Transverse colon (tissue), 4 donors: ENCODE measurements around the gene ICAM1. TPM values are rescaled to one million over a fixed set of nuclear protein-coding genes. Genes with fewer than 3 reads are reported as not detected.

Experiments used
- DNase-seq: peaks from one replicate; pipeline ENCODE4 v3.0.0-alpha.2; 2019
- H3K27ac ChIP-seq, 4 donors: fragments of 200-600 bp; sonication (generic); 2 replicates each; pipeline ENCODE4 v1.5.1; 2016 to 2018; ENCODE audit warnings: inconsistent platforms in 4 of 4
- H3K27me3 ChIP-seq: fragments of 200-600 bp; sonication (generic); 2 replicates; pipeline ENCODE4 v1.5.1; 2017; ENCODE audit warnings: inconsistent platforms
- H3K36me3 ChIP-seq, 4 donors: fragments of 200-600 bp; sonication (generic); 2 replicates each; pipeline ENCODE4 v1.5.1; 2017 to 2019; ENCODE audit warnings: inconsistent platforms in 4 of 4
- H3K4me1 ChIP-seq, 4 donors: fragments of 200-600 bp; sonication (generic); 2 replicates each; pipeline ENCODE4 v1.5.1; 2017 to 2020; ENCODE audit warnings: inconsistent platforms in 4 of 4
- H3K4me3 ChIP-seq, 4 donors: fragments of 200-600 bp; sonication (generic); 1 replicate in 1 of 4; 2 replicates in 3 of 4; pipeline versions ENCODE4 v1.5.1 to v1.6.1; 2017 to 2019; ENCODE audit warnings: inconsistent platforms in 4 of 4
- H3K9me3 ChIP-seq, 2 donors: fragments of 200-600 bp; sonication (generic); 2 replicates each; pipeline ENCODE4 v1.5.1; 2017 to 2019; ENCODE audit warnings: inconsistent platforms in 2 of 2
- EP300 ChIP-seq: sonication (generic); formaldehyde crosslinking; IDR thresholded peaks from one replicate; pipeline ENCODE4 v1.6.1; 2017; ENCODE audit warnings: antibody characterized with exemption, low read depth
- POLR2A ChIP-seq: fragments of 450-650 bp; IDR thresholded peaks from one replicate; pipeline ENCODE4 v1.6.1; 2016; ENCODE audit warnings: antibody characterized with exemption, mild to moderate bottlenecking, moderate library complexity
- POLR2AphosphoS5 ChIP-seq, 3 donors: sonication (generic); formaldehyde crosslinking; IDR thresholded peaks; one replicate each; pipeline ENCODE4 v1.6.1; 2016; ENCODE audit warnings: antibody characterized with exemption in 3 of 3
- WGBS, 2 donors: methylation state at CpG; one replicate each; pipeline ENCODE4 v1.1.5; 2018; ENCODE audit warnings: low coverage in 1 of 2; 5-methylcytosine and 5-hydroxymethylcytosine counted together
- in situ Hi-C, 4 donors: fragments of 200-750 bp; cut with MboI; loops; one replicate each; pipeline versions ENCODE4 v1.15.0 to v1.15.1; 2017; ENCODE audit warnings: low sequenced_read_pairs in 3 of 4, low pct_ligation_motif_present in 1 of 4, low pct_unique_long_range_greater_than_20kb in 1 of 4
- intact Hi-C: fragments of 100-400 bp; cut with DNase I; formaldehyde crosslinking; loops from one replicate; pipeline ENCODE4 v1.15.1; 2023; ENCODE audit warnings: low total_unique reads
- total RNA-seq, 4 donors: library from RNA; depleted of rRNA; stranded (reverse); fragments of >200 nt; gene quantifications; one replicate each; pipeline ENCODE4 v1.1.0, GENCODE V29; 2016
- TF ChIP-seq, protein P1 (sequence below), 5 experiments: fragments of 200-600 bp in 3 of 5; fragments of 450-650 bp in 2 of 5; sonication (generic) in 3 of 5; IDR thresholded peaks; 1 replicate in 2 of 5; 2 replicates in 3 of 5; pipeline ENCODE4 v1.5.1; 2016 to 2017; ENCODE audit warnings: antibody characterized with exemption in 5 of 5, inconsistent platforms in 3 of 5, mild to moderate bottlenecking in 2 of 5, moderate library complexity in 1 of 5

ICAM1 gene
- total RNA-seq, 4 donors from 2014 or later, result 6.4 to 26.6 (median 7.7) TPM

DNA sequence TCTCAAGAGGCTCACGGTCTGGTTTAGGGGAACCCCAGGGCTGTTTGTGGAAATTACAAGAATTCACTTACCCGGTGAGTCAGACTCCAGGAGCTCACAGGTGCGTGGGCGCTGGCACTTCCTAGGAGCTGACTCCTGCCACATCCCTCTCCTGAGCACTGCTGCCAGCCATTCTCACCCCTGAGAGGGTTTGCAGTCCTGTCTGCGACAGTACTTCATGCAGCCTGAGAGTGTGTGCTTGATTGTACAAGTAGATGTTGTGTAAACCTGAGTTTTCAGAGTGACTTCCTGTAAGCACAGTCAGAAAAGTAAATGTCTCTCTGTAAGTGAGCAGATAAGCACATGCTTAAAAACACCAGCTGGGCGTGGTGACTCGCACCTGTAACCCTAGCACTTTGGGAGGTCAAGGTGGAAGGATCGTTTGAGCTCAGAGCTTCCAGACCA, 10.8 kb upstream of the ICAM1 start:
- H3K36me3 ChIP-seq, result peaks cover 0 to 25% (median 6%) of the 10 kb centered on the region in 4 donors
- H3K4me1 ChIP-seq, result peaks cover 0 to 5% (median 0%) of the 10 kb centered on the region in 4 donors
- H3K4me3 ChIP-seq, result no peak overlapping the region
- H3K27ac ChIP-seq, result no peak overlapping the region
- H3K9me3 ChIP-seq, result no peaks in the 10 kb centered on the region
- WGBS, 2 donors, result 72% methylated on average over 8 of the region's 8 CpGs; no CpG with 5 or more reads in 1 of the 2 donors
- TF ChIP-seq POLR2AphosphoS5 (IDR thresholded peaks at IDR 0.05), result no peak
- TF ChIP-seq POLR2A, result no peak
- TF ChIP-seq, protein P1, sequence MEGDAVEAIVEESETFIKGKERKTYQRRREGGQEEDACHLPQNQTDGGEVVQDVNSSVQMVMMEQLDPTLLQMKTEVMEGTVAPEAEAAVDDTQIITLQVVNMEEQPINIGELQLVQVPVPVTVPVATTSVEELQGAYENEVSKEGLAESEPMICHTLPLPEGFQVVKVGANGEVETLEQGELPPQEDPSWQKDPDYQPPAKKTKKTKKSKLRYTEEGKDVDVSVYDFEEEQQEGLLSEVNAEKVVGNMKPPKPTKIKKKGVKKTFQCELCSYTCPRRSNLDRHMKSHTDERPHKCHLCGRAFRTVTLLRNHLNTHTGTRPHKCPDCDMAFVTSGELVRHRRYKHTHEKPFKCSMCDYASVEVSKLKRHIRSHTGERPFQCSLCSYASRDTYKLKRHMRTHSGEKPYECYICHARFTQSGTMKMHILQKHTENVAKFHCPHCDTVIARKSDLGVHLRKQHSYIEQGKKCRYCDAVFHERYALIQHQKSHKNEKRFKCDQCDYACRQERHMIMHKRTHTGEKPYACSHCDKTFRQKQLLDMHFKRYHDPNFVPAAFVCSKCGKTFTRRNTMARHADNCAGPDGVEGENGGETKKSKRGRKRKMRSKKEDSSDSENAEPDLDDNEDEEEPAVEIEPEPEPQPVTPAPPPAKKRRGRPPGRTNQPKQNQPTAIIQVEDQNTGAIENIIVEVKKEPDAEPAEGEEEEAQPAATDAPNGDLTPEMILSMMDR (IDR thresholded peaks at IDR 0.05), result no peak
- no peak for TF ChIP-seq EP300
- DNase-seq, result no peak
- intact Hi-C loops (no loop called here), in situ Hi-C loops (no loop called here)
- H3K27me3 ChIP-seq, result no peaks in the 10 kb centered on the region

DNA sequence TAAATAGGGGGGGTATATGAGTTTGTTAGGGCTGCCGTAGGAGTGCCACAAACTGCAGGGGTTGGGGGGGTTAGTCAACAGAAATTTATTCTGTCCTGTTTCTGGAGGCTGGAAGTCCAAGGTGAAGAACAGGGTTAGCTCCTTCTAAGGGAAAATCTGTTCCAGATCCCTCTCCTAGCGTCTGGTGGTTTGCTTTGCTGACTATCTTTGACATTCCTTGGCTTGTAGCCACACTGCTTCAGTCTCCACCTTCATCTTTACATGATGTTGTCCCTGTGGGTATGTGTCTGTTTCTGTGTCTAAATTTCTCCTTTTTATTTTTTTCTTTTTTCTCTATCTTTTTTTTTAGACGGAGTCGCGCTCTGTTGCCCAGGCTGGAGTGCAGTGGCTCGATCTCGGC, 8.1 kb upstream of the ICAM1 start:
- WGBS, 2 donors, result 58 to 77% methylated on average over 2 to 7 of the region's 7 CpGs
- Histone ChIP-seq H3K27ac (no peak overlapping the region), H3K4me1 (peaks cover 0 to 5% (median 0%) of the 10 kb centered on the region in 4 donors), H3K36me3 (peaks cover 0 to 10% (median 3%) of the 10 kb centered on the region in 4 donors), H3K9me3 (no peaks in the 10 kb centered on the region), H3K27me3 (no peaks in the 10 kb centered on the region), H3K4me3 (no peak overlapping the region)
- intact Hi-C loops, result no loop called here
- TF ChIP-seq, protein P1 (IDR thresholded peaks at IDR 0.05), result no peak
- no peak for TF ChIP-seq POLR2A
- no peak for TF ChIP-seq EP300
- no peak for TF ChIP-seq POLR2AphosphoS5 (IDR thresholded peaks at IDR 0.05)
- in situ Hi-C loops, result no loop called here
- DNase-seq, result no peak

DNA sequence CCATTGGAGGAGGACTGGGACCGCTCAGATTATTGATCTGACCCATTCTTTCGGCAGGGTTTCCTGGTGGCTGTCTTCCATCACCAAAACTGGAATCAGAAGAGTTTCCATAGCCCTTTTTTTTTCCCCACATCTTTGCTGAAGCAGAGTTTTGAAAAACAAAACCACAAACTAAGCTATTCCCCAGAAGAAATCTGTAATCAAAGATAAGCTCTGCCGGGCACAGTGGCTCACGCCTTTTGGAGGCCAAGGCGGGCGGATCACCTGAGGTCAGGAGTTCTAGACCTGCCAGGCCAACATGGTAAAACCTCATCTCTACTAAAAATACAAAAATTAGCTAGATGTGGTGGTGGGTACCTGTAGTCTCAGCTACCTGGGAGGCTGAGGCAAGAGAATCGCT, 4.2 kb upstream of the ICAM1 start:
- intact Hi-C loops (no loop called here), in situ Hi-C loops (loop anchor here in 3 of 4 donors (5.0 kb wide), 2 partner anchors 116 to 121 kb away; partner anchors contain the start of gene TYK2 (in 1 of the 3))

DNA sequence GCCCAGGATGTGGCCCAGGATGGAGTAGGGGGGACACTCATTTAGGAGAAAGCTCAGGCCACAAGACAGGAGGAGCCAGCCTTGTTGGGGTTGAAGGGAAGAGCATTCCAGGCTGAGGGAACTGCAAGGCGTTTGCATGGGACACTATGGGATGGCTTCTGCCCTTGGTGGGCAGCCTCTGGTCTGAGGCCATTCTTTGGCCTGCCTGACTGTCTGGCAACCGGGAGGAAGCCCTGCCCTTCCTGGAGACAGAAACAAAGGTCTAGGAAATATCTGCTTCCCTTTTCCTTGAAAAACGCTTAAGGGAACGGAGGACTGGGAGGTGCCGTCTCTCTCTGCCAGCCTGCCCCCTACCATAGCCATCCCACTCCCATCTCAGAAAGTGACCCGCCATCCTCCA, 2.8 kb upstream of the ICAM1 start:
- 68% methylated on average over 6 of the region's 6 CpGs; no CpG with 5 or more reads in 1 of the 2 donors for WGBS, 2 donors
- intact Hi-C loops, result no loop called here
- H3K9me3 ChIP-seq, result no peaks in the 10 kb centered on the region
- TF ChIP-seq EP300, result no peak
- TF ChIP-seq, protein P1 (IDR thresholded peaks at IDR 0.05), result no peak
- TF ChIP-seq POLR2AphosphoS5 (IDR thresholded peaks at IDR 0.05), result no peak
- TF ChIP-seq POLR2A, result no peak
- H3K4me3 ChIP-seq, result no peak overlapping the region
- H3K4me1 ChIP-seq, result peaks cover 6 to 20% (median 17%) of the 10 kb centered on the region in 4 donors
- peaks cover 24% of the 10 kb centered on the region for H3K27me3 ChIP-seq
- DNase-seq, result no peak
- H3K36me3 ChIP-seq, result no peaks in the 10 kb centered on the region
- in situ Hi-C loops, result loop anchor here in 3 of 4 donors (5.0 kb wide), 2 partner anchors 114 to 119 kb away; partner anchors contain the start of gene TYK2 (in 1 of the 3)
- H3K27ac ChIP-seq, result peak overlapping the region in 1 of 4 donors; percentile 19

More for the DNA sequence above, 4.2 kb upstream of the ICAM1 start:
- no peaks in the 10 kb centered on the region for H3K36me3 ChIP-seq
- peaks cover 22% of the 10 kb centered on the region for H3K27me3 ChIP-seq
- TF ChIP-seq POLR2AphosphoS5 (IDR thresholded peaks at IDR 0.05), result no peak
- TF ChIP-seq EP300, result no peak
- TF ChIP-seq, protein P1 (IDR thresholded peaks at IDR 0.05), result no peak
- TF ChIP-seq POLR2A, result no peak
- no peak for DNase-seq
- H3K9me3 ChIP-seq, result no peaks in the 10 kb centered on the region
- no peak overlapping the region for H3K4me3 ChIP-seq
- H3K27ac ChIP-seq, result no peak overlapping the region
- peaks cover 6 to 20% (median 17%) of the 10 kb centered on the region in 4 donors for H3K4me1 ChIP-seq
- WGBS, 2 donors, result 73 to 87% methylated on average over 2 to 7 of the region's 7 CpGs
